Brain microvascular endothelial cell (primary cell): Measurements from ENCODE around the gene TACC3.
A peak's percentile ranks its signal among the peaks of the same experiment; 100 is the strongest.

Source experiments
- DNase-seq: peaks from one replicate; pipeline ENCODE4 v3.0.0-alpha.2; 2020
- H3K27ac ChIP-seq: fragments of 250-450 bp; sonication (Bioruptor Pico); 2 replicates; pipeline ENCODE4 v1.5.1; 2020; ENCODE audit warnings: mild to moderate bottlenecking, moderate library complexity
- H3K27me3 ChIP-seq: fragments of 250-450 bp; sonication (Bioruptor Pico); replicated peaks from 2 replicates; pipeline ENCODE4 v1.5.1; 2020; ENCODE audit warnings: mild to moderate bottlenecking
- H3K36me3 ChIP-seq: fragments of 250-450 bp; sonication (Bioruptor Pico); replicated peaks from 2 replicates; pipeline ENCODE4 v1.5.1; 2020; ENCODE audit warnings: mild to moderate bottlenecking
- H3K4me3 ChIP-seq: 2 replicates; pipeline ENCODE4 v1.5.1; 2011; ENCODE audit warnings: low read depth, mild to moderate bottlenecking, control low read depth, low read length, moderate library complexity
- CTCF ChIP-seq: IDR thresholded peaks from 2 replicates; pipeline ENCODE4 v1.5.1; 2011; ENCODE audit warnings: low read depth, mild to moderate bottlenecking, moderate library complexity, low read length, control low read depth, inconsistent platforms; ENCODE audit errors: missing control alignments
- in situ Hi-C: cut with HindIII; loops from 2 replicates; pipeline ENCODE4 v1.10.0; 2017; ENCODE audit warnings: low sequenced_read_pairs, low pct_ligation_motif_present

TACC3 gene

GRCh38 chr4:1721003-1721665, at the start of gene TACC3, which contains the start of gene TMEM129:
TACC3 (plus strand) TSS chr4:1721521; CDS start chr4:1723422, 1,901 bp downstream.
TMEM129 (minus strand) TSS chr4:1721323; CDS start chr4:1720837, 486 bp downstream.
- Histone ChIP-seq H3K36me3 (peaks cover 4% of the 10 kb centered on the region), H3K27ac (peak within 1 kb of the TSS; percentile 62), H3K27me3 (no peaks in the 10 kb centered on the region), H3K4me3 (peak within 1 kb of the TSS; percentile 76)
- in situ Hi-C loops: no loop called here
- no peak for TF ChIP-seq CTCF
- peak; percentile 87 for DNase-seq

- no peak overlapping the region for H3K4me3 ChIP-seq
- H3K27ac ChIP-seq: no peak overlapping the region
- in situ Hi-C loops: no loop called here
- TF ChIP-seq CTCF: no peak
- no peaks in the 10 kb centered on the region for H3K27me3 ChIP-seq
- H3K36me3 ChIP-seq: no peaks in the 10 kb centered on the region
- DNase-seq: no peak
Observed at GRCh38 chr4:1673671-1674070, 47.6 kb upstream of the TACC3 start.

GRCh38 chr4:1674682-1675081, 46.6 kb upstream of the TACC3 start:
- DNase-seq: no peak
- no peak for TF ChIP-seq CTCF
- Histone ChIP-seq H3K27ac (no peak overlapping the region), H3K27me3 (no peaks in the 10 kb centered on the region), H3K36me3 (no peaks in the 10 kb centered on the region), H3K4me3 (no peak overlapping the region)
- in situ Hi-C loops: no loop called here

- no peak overlapping the region for H3K27ac ChIP-seq
- TF ChIP-seq CTCF: no peak
- H3K4me3 ChIP-seq: no peak overlapping the region
- in situ Hi-C loops: no loop called here
- H3K36me3 ChIP-seq: no peaks in the 10 kb centered on the region
- H3K27me3 ChIP-seq: no peaks in the 10 kb centered on the region
- no peak for DNase-seq
Observed at GRCh38 chr4:1675136-1675801, 46.1 kb upstream of the TACC3 start.

GRCh38 chr4:1675802-1676137, 45.6 kb upstream of the TACC3 start:
- H3K4me3 ChIP-seq: no peak overlapping the region
- in situ Hi-C loops: no loop called here
- H3K27ac ChIP-seq: no peak overlapping the region
- H3K36me3 ChIP-seq: no peaks in the 10 kb centered on the region
- H3K27me3 ChIP-seq: no peaks in the 10 kb centered on the region
- no peak for TF ChIP-seq CTCF
- DNase-seq: no peak
